Measurements from ENCODE around the gene AVPR2.
A peak's percentile ranks its signal among the peaks of the same experiment; 100 is the strongest.

AVPR2 gene

DNA sequence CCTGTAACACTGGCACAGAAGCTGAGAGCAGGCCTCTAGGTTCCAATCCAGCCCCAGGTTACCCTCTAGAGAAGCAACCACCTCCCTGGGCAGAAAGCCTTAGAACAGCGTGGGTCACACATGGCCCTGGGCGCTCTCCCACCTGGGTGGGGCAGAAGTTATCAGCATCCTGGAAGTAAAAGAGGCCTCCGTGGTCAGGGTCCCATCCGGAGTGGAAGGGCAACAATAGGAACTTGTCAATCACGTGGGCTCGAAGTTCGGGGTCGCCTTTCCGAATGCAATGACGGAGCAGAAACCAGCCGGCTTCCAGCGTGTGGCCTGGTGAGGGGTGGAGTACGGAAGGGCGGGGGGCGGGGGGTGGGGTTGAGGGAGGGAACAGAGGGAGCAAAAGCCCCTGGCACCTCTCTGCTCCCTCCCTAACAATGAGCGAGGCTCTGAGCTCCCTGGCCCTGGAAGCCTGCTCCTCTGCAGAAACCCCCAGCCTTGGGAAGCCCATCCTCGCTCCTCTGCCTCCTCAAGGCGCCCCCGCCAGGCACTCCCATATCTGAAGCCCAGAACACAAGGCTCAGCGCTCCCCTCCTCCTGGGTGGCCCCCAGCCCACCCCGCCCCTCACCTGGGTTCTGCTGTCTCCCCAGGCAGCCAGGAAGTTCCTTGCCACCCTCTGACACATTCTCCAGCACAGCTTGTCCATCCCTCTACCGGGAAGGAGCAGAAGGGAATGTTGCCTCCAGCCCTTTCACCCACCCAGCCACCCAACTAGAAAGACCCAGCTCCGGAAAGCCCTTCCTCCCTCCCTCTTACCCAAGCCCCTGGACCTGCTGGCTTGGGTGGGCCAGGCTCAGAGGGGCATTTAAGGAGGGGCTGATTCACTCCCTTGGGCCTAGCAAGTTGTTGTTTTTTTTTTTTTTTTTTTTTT lies 37.1 kb downstream of the AVPR2 start:
- no peak for TF ChIP-seq CTCF (conservative IDR thresholded peaks at IDR 0.05)
- TF ChIP-seq ZFX (IDR thresholded peaks at IDR 0.05) = no peak
- no peak overlapping the region for H3K27ac ChIP-seq

- no peak within 1 kb of the TSS for H3K27ac ChIP-seq
- TF ChIP-seq ZFX (IDR thresholded peaks at IDR 0.05) (no peak), CTCF (conservative IDR thresholded peaks at IDR 0.05) (no peak)
Observed at GRCh38 chrX:153944140-153944799, 39.8 kb downstream of the AVPR2 start, which contains the start of gene RENBP. Gene RENBP (minus strand): TSS chrX:153944643. CDS start chrX:153944610, 33 bp downstream.

GRCh38 chrX:153944800-153945150 lies 40.3 kb downstream of the AVPR2 start:
- no peak for TF ChIP-seq CTCF (conservative IDR thresholded peaks at IDR 0.05)
- H3K27ac ChIP-seq = no peak overlapping the region

DNA sequence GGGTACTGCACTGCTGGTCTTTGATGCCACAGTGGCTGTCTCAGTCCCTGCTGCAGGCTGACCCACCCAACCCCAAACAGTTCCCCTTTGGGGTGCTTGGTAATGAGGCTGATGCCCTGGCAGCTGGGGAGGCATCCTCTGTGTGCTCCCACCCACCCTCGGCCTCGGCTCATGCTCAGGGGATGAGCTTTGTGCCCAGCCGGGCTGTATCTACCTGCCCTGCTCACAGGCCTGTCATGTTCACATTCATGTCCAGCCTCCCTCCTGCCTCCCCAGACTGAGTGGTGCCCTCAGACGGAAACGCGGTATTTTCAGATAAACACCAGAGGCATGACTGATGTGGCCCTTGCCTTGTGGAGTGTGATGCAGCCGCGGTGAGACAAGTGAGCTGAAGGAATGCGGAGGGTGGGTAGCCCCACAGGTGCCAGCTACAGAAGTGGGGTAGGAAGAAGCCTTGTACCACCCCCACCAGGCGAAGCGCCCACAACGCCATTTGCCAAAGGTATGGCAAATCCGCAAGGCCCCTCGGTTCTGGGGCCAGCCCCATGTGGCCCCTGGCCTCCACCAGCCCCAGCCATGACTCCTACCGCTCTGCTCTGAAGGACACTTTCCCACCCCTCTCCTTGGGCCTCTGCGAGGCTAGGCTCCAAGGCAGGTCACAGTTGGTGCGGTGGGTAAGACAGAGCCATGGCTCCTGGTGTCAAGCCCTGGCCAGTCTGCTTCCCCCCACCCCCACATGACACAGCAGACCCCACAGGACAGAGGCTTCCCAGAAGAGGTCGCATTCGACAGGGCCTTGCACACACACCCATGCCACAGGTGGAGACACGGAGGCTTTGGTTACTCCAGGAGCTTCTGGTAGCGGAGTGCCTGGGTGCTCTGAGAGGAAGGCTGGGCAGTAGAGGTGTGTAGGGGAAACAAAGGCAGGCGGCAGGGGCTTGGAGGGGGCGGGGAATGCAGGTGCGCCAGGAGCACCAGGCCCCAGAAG lies 41.8 kb downstream of the AVPR2 start:
- TF ChIP-seq CTCF (conservative IDR thresholded peaks at IDR 0.05) = no peak
- no peak for TF ChIP-seq ZFX (IDR thresholded peaks at IDR 0.05)
- no peak overlapping the region for H3K27ac ChIP-seq

GRCh38 chrX:153947009-153947769 lies 42.7 kb downstream of the AVPR2 start:
- TF ChIP-seq ZFX (IDR thresholded peaks at IDR 0.05) = no peak
- TF ChIP-seq CTCF (conservative IDR thresholded peaks at IDR 0.05) = peak; percentile 89

DNA sequence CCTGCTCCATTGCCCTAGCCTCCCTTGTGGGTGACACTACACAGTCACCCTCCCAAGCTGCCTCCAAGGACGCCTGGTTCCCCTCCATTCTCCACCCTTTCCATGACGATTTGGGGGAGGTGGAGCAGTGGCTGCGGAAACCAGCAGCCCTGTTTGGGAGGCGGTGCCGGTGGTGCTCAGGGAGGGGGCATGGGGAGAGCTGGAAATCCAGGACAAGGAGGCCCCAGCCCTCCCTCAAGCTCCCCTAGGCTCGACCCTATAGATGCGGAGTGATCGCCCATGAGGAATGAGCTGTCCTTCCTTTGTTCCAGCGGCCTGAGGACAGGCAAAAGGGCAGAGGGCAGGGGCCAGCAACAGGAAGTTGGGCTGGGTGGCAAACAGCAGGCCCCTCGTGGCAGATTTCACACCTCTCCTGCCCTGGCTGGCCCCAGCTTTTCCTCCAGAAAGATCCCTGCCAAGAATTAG lies 43.6 kb downstream of the AVPR2 start:
- H3K27ac ChIP-seq = no peak overlapping the region
- TF ChIP-seq CTCF (conservative IDR thresholded peaks at IDR 0.05) = no peak

More at GRCh38 chrX:153947009-153947769, 42.7 kb downstream of the AVPR2 start:
- H3K27ac ChIP-seq = no peak overlapping the region

Measured in C4-2B (cell line).